GM21619 (cell line): ENCODE measurements around the gene ANKS1B.
A peak's percentile ranks its signal among the peaks of the same experiment; 100 is the strongest.
"Not testable (repeated sequence)": the region's sequence is repeated elsewhere in the genome, so short reads cannot be mapped to it uniquely, and the experiment has no call there.

Source experiments
- ATAC-seq: cut with Tn5 transposase; IDR thresholded peaks from one replicate; pipeline ENCODE4 v1.9.1; 2021; ENCODE audit not compliant: unreplicated experiment

Gene ANKS1B

GRCh38 chr12:99388671-99389195 lies 596.0 kb downstream of the ANKS1B start:
- ATAC-seq: no peak

- no peak for ATAC-seq
These were observed 597.1 kb downstream of the ANKS1B start for GRCh38 chr12:99387661-99388060.

DNA sequence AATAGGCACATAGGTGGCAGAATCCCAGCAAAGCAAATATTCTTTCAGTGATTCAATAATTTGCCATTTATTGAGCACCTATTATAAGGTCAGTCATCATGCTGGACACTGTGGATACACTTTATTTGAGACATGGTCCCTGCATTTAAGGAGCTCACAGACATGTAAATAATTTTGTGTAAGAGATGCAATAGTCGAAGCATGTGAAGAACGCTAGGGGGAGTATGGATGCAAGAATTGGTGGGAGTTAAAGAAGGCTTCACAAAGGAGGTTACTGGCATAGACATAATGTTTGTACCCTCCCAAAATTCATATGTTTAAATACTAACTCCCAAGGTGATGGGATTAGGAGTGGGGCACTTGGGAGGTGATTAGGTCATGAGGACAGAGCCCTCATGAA lies 597.8 kb downstream of the ANKS1B start:
- ATAC-seq: peak; percentile 43

DNA sequence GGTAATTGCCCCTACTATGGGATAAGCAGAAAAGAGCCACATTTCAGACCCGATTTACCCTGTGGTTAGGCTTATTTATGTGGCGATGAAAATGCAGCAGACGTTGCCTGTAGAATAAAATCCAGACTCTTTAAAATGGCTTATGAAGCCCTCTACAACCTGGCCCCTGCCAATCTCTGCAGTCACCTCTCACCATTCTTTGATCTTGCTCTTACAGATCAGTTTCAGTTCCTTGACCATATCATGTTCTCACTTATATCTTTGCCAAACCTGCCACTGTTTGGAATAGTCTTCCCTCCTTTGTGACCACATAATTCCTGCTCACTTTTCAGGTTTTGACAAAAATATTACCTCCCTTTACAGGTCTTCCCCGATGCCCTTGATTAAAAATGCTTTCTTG lies 601.5 kb downstream of the ANKS1B start:
- no peak for ATAC-seq

- peak; percentile 88 for ATAC-seq
These were observed 602.7 kb downstream of the ANKS1B start for GRCh38 chr12:99381992-99382391.

DNA sequence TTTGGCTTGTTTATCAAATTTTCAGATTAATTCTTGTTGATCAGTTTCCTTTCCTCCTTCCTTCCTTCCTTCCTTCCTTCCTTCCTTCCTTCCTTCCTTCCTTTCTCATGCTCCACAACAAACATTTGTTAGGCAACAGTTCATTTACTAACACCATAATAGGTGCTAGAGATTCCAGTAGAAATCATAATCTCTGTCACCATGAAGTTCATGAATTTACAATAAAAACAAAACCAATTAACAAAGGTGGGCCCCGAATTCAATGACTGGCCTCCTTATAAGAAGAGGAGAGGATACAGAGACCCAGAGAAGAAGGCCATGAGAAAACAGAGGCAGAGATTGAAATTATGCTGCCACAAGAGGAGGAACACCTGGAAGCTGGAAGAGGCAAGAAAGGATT lies 604.0 kb downstream of the ANKS1B start:
- no peak for ATAC-seq

DNA sequence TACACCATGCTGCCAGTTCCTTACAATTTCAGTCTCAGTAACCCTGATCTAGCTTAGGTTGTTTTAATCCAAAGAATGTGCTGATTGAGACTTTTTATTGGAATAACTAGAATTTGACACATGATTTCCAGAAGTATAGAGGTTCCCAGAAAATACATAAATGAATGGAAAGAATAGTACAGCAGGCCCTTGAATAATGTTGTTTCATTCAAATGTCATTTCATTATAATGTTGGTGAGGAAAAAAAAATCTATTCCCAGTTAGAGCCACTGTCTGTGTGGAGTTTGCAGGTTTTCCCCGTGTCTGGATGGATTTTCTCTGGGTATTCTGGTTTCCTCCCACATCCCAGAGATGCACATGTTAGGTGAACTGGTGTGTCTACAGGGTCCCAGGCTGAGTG lies 610.7 kb downstream of the ANKS1B start:
- ATAC-seq: no peak

GRCh38 chr12:99372257-99372920 lies 612.3 kb downstream of the ANKS1B start:
- no peak for ATAC-seq

- peak; percentile 55 for ATAC-seq
These were observed 614.2 kb downstream of the ANKS1B start for GRCh38 chr12:99370421-99371138.

DNA sequence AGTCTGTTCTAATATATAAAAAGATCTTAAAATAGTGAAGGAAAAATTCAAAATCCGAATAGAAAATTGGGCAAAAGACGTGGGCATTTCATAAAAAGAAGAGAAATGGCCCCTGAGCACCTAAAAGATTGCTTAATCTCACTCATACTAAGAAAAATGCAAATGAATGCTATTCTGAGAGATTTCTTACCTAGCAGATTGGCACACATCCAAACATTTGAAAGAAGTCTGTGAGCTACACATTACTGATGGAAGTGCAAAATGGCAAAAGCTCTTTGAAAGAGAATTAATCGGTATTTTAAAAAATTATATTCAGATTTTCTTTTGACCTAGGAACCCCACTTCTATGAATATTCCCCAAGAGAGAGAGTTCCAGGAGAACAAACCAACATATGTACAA lies 617.6 kb downstream of the ANKS1B start:
- no peak for ATAC-seq

- no peak for ATAC-seq
These were observed 632.5 kb downstream of the ANKS1B start for GRCh38 chr12:99352269-99352668.

- ATAC-seq: no peak
These were observed 640.8 kb downstream of the ANKS1B start for GRCh38 chr12:99343960-99344359.

DNA sequence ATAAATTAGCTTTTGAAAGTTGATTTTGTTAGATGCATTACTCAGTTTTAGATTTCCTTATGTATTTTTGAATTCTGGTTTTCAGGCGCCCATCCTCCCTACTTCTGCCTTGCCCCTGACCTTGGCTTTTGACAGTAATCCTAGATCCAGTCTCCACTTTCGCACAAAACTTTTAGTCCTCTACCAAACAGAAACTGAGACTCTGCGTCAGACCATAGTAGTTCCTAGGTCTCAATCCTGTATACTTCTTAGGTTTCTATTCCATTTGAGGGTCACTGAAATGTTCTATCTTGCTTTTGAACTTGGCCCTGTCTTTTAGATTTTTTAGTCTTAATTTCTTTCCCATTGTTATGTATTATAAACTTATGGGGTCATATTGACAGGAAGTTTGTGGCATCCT lies 645.1 kb downstream of the ANKS1B start:
- no peak for ATAC-seq

DNA sequence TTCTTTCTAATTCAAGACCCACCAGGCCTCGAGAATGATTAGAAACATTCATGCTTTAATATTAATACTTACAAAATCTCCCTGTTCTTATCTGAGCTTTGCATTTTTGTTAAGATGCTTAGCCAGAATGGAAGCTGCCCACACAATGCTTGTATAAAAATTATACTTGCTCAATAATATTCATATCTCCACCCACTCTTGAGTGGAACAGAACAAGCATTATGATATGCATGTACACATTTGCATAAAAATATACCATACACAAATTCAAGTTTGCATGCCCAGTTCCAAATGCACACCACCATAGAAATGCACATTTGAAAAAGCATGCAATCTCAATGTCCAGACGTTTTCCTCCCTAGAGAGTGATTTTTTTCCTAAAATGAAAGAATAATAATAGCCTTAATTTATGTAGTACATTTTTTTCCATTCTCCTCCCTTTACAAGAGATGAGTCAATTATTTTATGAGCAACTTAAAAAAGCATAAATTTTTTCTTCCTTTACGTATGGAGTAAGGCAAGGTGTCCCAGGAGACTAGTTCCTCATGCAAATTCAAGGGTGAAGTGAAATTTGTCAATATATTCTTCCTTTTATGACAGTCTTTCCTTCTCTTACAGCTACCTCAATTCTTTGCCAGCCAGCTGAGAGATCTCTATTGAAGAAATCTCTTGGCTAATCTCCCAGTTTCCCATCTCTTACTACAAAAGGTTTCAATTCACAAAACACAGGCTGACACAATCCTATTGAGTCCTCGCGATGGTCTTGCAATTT lies 650.3 kb downstream of the ANKS1B start:
- ATAC-seq: no peak

GRCh38 chr12:99332936-99333591 lies 651.7 kb downstream of the ANKS1B start:
- peak; percentile 49 for ATAC-seq

DNA sequence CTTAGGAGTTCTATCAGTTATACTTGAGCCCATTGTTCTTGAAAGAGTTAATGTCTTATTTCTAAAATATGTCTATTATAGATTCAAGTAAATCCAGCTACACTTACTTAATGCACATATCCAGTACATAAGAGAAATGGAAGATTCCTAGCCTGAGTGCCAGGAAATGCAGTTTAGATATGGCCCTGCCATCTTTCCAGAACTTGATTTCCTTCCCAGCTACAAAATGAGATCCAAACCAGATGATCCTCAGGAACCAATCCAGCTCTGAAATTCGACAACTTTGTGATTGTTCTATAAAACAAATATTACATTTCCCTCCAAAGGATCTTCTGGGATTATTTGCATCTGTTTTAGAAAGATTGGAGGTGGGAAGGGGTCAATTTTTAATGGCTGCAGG lies 654.5 kb downstream of the ANKS1B start:
- no peak for ATAC-seq

DNA sequence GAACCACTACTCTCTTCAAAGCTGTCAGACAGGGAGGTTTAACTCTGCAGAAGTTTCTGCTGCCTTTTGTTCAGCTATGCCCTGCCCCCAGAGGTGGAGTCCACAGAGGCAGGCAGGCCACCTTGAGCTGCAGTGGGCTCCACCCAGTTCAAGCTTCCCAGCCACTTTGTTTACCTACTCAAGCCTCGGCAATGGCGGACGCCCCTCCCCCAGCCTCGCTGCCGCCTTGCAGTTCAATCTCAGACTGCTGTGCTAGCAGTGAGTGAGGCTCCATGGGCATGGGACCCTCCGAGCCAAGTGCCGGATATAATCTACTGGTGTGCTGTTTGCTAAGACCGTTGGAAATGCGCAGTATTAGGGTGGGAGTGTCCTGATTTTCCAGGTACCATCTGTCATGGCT lies 663.5 kb downstream of the ANKS1B start:
- not testable (repeated sequence) for ATAC-seq

DNA sequence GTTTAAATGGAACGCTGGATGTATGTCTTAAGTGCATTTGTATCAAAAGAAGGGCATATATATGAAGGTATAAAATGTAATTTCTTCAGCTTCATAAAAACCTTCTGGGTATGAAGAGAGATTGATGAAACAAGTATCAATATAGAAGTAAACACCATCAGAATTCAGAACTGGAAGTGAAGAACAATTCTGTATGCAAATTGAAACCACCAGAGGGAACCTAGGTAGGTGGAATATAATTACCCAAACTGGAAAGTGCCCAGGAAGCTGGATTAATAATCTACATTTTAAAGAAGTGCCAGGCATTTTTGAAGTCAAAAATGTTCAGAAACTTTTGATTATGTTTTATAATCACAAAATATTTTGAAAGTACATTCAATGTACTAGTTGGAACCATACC lies 673.4 kb downstream of the ANKS1B start:
- no peak for ATAC-seq

- ATAC-seq: no peak
These were observed 674.9 kb downstream of the ANKS1B start for GRCh38 chr12:99309812-99310211.

GRCh38 chr12:99302874-99303273 lies 681.9 kb downstream of the ANKS1B start:
- no peak for ATAC-seq

DNA sequence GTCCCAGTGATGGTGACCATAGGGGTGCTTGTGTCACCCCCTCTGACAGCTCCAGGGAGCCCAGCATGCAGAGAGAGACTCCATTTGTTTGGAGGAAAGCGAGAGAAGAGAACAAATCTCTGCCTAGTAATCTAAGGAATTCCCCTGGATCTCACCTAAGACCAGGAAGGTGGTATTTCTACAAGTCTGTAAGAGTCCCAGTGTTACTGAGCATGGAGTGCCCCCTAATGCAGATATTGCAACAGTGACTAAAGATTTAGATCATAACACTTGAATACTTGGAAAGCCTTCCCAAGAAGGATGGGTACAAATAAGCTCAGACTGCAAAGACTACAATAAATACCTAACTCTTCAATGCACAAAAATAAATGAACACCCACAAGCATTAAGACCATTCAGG lies 697.6 kb downstream of the ANKS1B start:
- no peak for ATAC-seq
